Naive thymus-derived CD8-positive, alpha-beta T cell (primary cell): Measurements from ENCODE around the gene ZBTB26. TPM values are rescaled to one million over a fixed set of nuclear protein-coding genes. Genes with fewer than 3 reads are reported as not detected.

Experiments used
- ATAC-seq, 2 donors: fragments of 150-1000 bp; cut with Tn5 transposase in 1 of 2; sonication (Bioruptor Pico), chemical (Tn5 transposase) in 1 of 2; 1 replicate in 1 of 2; 2 replicates in 1 of 2; pipeline ENCODE4 v1.10.0; 2021; ENCODE audit warnings: mild to moderate bottlenecking in 2 of 2, moderate library complexity in 2 of 2
- POLR2A ChIA-PET: fragments of 350-600 bp; sonication (Branson Sonifier 250); formaldehyde crosslinking; loops from one replicate; lab custom pipeline; 2021; ENCODE audit warnings: antibody characterized with exemption; lab: Charles Lee
- DNase-seq, 10 donors: peaks; one replicate each; pipeline versions ENCODE4 v3.0.0 to v3.0.0-alpha.2; 2020 to 2022
- H3K27ac Mint-ChIP-seq, 10 donors: one replicate each; pipeline ENCODE4 v1.8.0; 2020 to 2022; ENCODE audit warnings: mild to moderate bottlenecking in 10 of 10, mixed read lengths in 10 of 10, moderate library complexity in 4 of 10, inconsistent platforms in 1 of 10
- H3K27me3 Mint-ChIP-seq, 5 donors: one replicate each; pipeline ENCODE4 v1.8.0; 2021 to 2022; ENCODE audit warnings: mixed read lengths in 5 of 5
- H3K36me3 Mint-ChIP-seq, 3 donors: one replicate each; pipeline ENCODE4 v1.8.0; 2020 to 2022; ENCODE audit warnings: mixed read lengths in 3 of 3, mild to moderate bottlenecking in 2 of 3, inconsistent platforms in 1 of 3
- H3K4me1 Mint-ChIP-seq, 4 donors: one replicate each; pipeline ENCODE4 v1.8.0; 2021 to 2022; ENCODE audit warnings: mixed read lengths in 4 of 4
- H3K4me3 Mint-ChIP-seq, 10 donors: one replicate each; pipeline ENCODE4 v1.8.0; 2020 to 2022; ENCODE audit warnings: mild to moderate bottlenecking in 10 of 10, mixed read lengths in 10 of 10, moderate library complexity in 6 of 10, inconsistent platforms in 1 of 10
- H3K9me3 Mint-ChIP-seq, 9 donors: one replicate each; pipeline ENCODE4 v1.8.0; 2020 to 2022; ENCODE audit warnings: mixed read lengths in 9 of 9, mild to moderate bottlenecking in 3 of 9, inconsistent platforms in 1 of 9, moderate library complexity in 1 of 9
- polyA plus RNA-seq, 3 donors: library from polyadenylated mRNA; unstranded; fragments of 300-500 nt; fragmentation: Illumina TruSeq; gene quantifications; one replicate each; pipeline ENCODE4 v1.2.3, GENCODE V29; 2021
- total RNA-seq, 8 experiments: library from RNA in 2 of 8; stranded (reverse) in 2 of 8; gene quantifications; one replicate each; pipeline ENCODE4 v1.2.3 and lab custom pipeline; 2021 to 2026

The ZBTB26 gene
- total and polyA plus RNA-seq, 5 experiments from 2014 or later = 0.57 to 10.4 (median 1.3) TPM

GRCh38 chr9:122944960-122945888 lies 13.9 kb upstream of the ZBTB26 start:
- DNase-seq = no peak
- no peaks in the 10 kb centered on the region for H3K9me3 Mint-ChIP-seq
- H3K27me3 Mint-ChIP-seq = no peaks in the 10 kb centered on the region
- H3K27ac Mint-ChIP-seq = peak overlapping the region in 2 of 10 donors; percentile 26 to 35
- POLR2A ChIA-PET = no interaction called here
- peaks cover 0 to 18% (median 1%) of the 10 kb centered on the region in 3 donors for H3K36me3 Mint-ChIP-seq
- no peak for ATAC-seq
- peaks cover 27 to 75% (median 60%) of the 10 kb centered on the region in 4 donors for H3K4me1 Mint-ChIP-seq
- H3K4me3 Mint-ChIP-seq = peak overlapping the region in 1 of 10 donors; percentile 12

GRCh38 chr9:122941582-122942234 lies 10.4 kb upstream of the ZBTB26 start:
- peak in 1 of 10 donors; percentile 3 for DNase-seq
- peaks cover 11 to 57% (median 38%) of the 10 kb centered on the region in 4 donors for H3K4me1 Mint-ChIP-seq

GRCh38 chr9:122940749-122941581 lies 9.7 kb upstream of the ZBTB26 start, which contains the start of gene RABGAP1:
TSS of gene RABGAP1 (plus strand) at chr9:122941020. CDS start at chr9:122957060, 16,040 bp downstream.
- POLR2A ChIA-PET = interaction anchor here (0.6 to 2.9 kb wide), 8 partner anchors 9 to 54 kb away, joined by 3 to 36 read pairs (median 4); partner anchors contain the start of genes RC3H2, ZBTB26 and ZBTB6
- peaks cover 11 to 51% (median 39%) of the 10 kb centered on the region in 4 donors for H3K4me1 Mint-ChIP-seq
- DNase-seq (peak; percentile 89 to 99 (median 96)), ATAC-seq (peak; percentile 97 to 98)
- no peaks in the 10 kb centered on the region for H3K27me3 Mint-ChIP-seq
- peak within 1 kb of the TSS; percentile 79 to 97 (median 94) for H3K27ac Mint-ChIP-seq
- no peaks in the 10 kb centered on the region for H3K9me3 Mint-ChIP-seq
- H3K4me3 Mint-ChIP-seq = peak within 1 kb of the TSS; percentile 90 to 97 (median 94)
- H3K36me3 Mint-ChIP-seq = peaks cover 0 to 37% (median 3%) of the 10 kb centered on the region in 3 donors

More at GRCh38 chr9:122941582-122942234, 10.4 kb upstream of the ZBTB26 start:
- ATAC-seq = no peak
- POLR2A ChIA-PET = interaction anchor here (0.6 to 2.9 kb wide), 6 partner anchors 10 to 55 kb away, joined by 3 to 36 read pairs (median 16); partner anchors contain the start of genes RC3H2, ZBTB26 and ZBTB6
- Mint-ChIP-seq H3K36me3 (peaks cover 0 to 31% (median 3%) of the 10 kb centered on the region in 3 donors), H3K27me3 (no peaks in the 10 kb centered on the region), H3K4me3 (peak overlapping the region; percentile 90 to 97 (median 94)), H3K9me3 (no peaks in the 10 kb centered on the region), H3K27ac (peak overlapping the region; percentile 79 to 97 (median 94))

GRCh38 chr9:122940454-122940748 lies 9.1 kb upstream of the ZBTB26 start:
- Mint-ChIP-seq H3K36me3 (peaks cover 0 to 37% (median 3%) of the 10 kb centered on the region in 3 donors), H3K27me3 (no peaks in the 10 kb centered on the region), H3K9me3 (no peaks in the 10 kb centered on the region), H3K27ac (peak overlapping the region; percentile 79 to 96 (median 92)), H3K4me1 (peaks cover 11 to 50% (median 38%) of the 10 kb centered on the region in 4 donors), H3K4me3 (peak overlapping the region; percentile 90 to 97 (median 94))
- ATAC-seq (no peak), DNase-seq (no peak)
- POLR2A ChIA-PET = interaction anchor here (0.6 to 2.9 kb wide), 7 partner anchors 9 to 36 kb away, joined by 3 to 36 read pairs (median 6); partner anchors contain the start of genes RC3H2, ZBTB26 and ZBTB6

- ATAC-seq = no peak
- POLR2A ChIA-PET = interaction anchor here (2.5 to 2.9 kb wide), 3 partner anchors 8 to 35 kb away, joined by 28 to 36 read pairs (median 33); partner anchors contain the start of genes RC3H2, ZBTB26 and ZBTB6
- Mint-ChIP-seq H3K27ac (peak overlapping the region in 6 of 10 donors; percentile 6 to 85 (median 36)), H3K4me3 (peak overlapping the region in 7 of 10 donors; percentile 27 to 76 (median 44)), H3K36me3 (peaks cover 0 to 30% (median 3%) of the 10 kb centered on the region in 3 donors), H3K9me3 (no peaks in the 10 kb centered on the region), H3K4me1 (peaks cover 13 to 51% (median 35%) of the 10 kb centered on the region in 4 donors), H3K27me3 (no peaks in the 10 kb centered on the region)
- no peak for DNase-seq
Observed at GRCh38 chr9:122939601-122940000, 8.3 kb upstream of the ZBTB26 start.

DNA sequence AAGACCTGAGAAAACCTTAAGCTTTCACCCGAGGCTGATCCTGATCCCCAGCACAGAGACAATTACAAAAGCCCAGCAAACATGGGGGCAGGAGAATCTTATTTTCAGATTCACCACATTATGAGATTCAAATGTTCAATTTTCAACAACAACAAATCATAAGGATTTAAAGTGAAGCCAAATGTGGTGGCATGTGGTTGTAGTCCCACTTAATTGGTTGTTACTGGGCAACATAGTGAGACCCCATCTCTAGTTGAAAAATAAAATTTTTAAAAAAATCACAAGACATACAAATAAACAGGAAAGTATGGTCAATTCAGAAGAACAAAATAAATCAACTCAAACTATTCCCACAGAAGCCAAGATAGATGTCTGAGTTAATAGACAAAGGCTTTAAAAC lies 5.6 kb upstream of the ZBTB26 start:
- H3K36me3 Mint-ChIP-seq = peaks cover 0 to 30% (median 3%) of the 10 kb centered on the region in 3 donors
- DNase-seq (no peak), ATAC-seq (no peak)
- H3K4me1 Mint-ChIP-seq = peaks cover 16 to 46% (median 35%) of the 10 kb centered on the region in 4 donors
- H3K9me3 Mint-ChIP-seq = no peaks in the 10 kb centered on the region
- no peak overlapping the region for H3K27ac Mint-ChIP-seq
- no peak overlapping the region for H3K4me3 Mint-ChIP-seq
- POLR2A ChIA-PET = no interaction called here
- H3K27me3 Mint-ChIP-seq = no peaks in the 10 kb centered on the region

GRCh38 chr9:122936464-122936863 lies 5.2 kb upstream of the ZBTB26 start:
- DNase-seq (no peak), ATAC-seq (no peak)
- POLR2A ChIA-PET = no interaction called here
- H3K27ac Mint-ChIP-seq = no peak overlapping the region
- no peaks in the 10 kb centered on the region for H3K9me3 Mint-ChIP-seq
- peaks cover 14 to 45% (median 32%) of the 10 kb centered on the region in 4 donors for H3K4me1 Mint-ChIP-seq
- H3K4me3 Mint-ChIP-seq = no peak overlapping the region
- peaks cover 0 to 30% (median 3%) of the 10 kb centered on the region in 3 donors for H3K36me3 Mint-ChIP-seq
- H3K27me3 Mint-ChIP-seq = no peaks in the 10 kb centered on the region

- Mint-ChIP-seq H3K27ac (peak overlapping the region in 1 of 10 donors; percentile 63), H3K9me3 (no peaks in the 10 kb centered on the region), H3K4me1 (peaks cover 10 to 31% (median 18%) of the 10 kb centered on the region in 4 donors), H3K36me3 (peaks cover 0 to under 1% (median 0%) of the 10 kb centered on the region in 3 donors), H3K27me3 (no peaks in the 10 kb centered on the region), H3K4me3 (no peak overlapping the region)
- POLR2A ChIA-PET = interaction anchor here (1.5 to 4.9 kb wide), 5 partner anchors 10 to 102 kb away, joined by 5 to 44 read pairs (median 33); partner anchors contain the start of genes PDCL, RABGAP1, RC3H2 and ZBTB6
- no peak for ATAC-seq
- peak in 2 of 10 donors; percentile 7 to 15 for DNase-seq
Observed at GRCh38 chr9:122930541-122931225, 629 bp downstream of the ZBTB26 start.

- DNase-seq (no peak), ATAC-seq (no peak)
- POLR2A ChIA-PET = interaction anchor here (1.9 to 4.9 kb wide), 2 partner anchors 11 to 16 kb away, joined by 6 to 38 read pairs; partner anchors contain the start of genes RABGAP1 and ZBTB6
- H3K4me3 Mint-ChIP-seq = no peak overlapping the region
- H3K36me3 Mint-ChIP-seq = peaks cover 0 to 2% (median 0%) of the 10 kb centered on the region in 3 donors
- H3K4me1 Mint-ChIP-seq = peaks cover 9 to 27% (median 15%) of the 10 kb centered on the region in 4 donors
- H3K27ac Mint-ChIP-seq = no peak overlapping the region
- H3K27me3 Mint-ChIP-seq = no peaks in the 10 kb centered on the region
- H3K9me3 Mint-ChIP-seq = no peaks in the 10 kb centered on the region
Observed at GRCh38 chr9:122929796-122930354, 1.4 kb downstream of the ZBTB26 start.

DNA sequence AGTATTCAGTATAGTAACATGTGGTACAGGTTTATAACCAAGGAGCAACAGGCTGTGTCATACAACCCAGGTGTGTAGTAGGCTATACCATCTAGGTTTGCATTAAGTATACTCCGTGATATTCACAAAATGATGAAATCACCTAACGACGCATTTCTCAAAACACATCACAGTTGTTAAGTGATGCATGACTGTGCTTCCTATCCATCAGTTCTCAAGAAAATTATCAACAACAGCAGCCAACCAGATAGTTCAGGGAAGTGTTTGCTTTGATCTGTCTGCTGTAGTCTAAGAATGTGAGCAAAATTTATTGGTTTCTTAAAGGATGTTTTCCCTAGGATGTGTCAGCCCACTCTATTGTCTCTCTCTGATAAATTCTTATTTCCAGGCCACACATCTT lies 7.4 kb downstream of the ZBTB26 start:
- no peak overlapping the region for H3K27ac Mint-ChIP-seq
- peaks cover 0 to 41% (median under 1%) of the 10 kb centered on the region in 3 donors for H3K36me3 Mint-ChIP-seq
- H3K9me3 Mint-ChIP-seq = no peaks in the 10 kb centered on the region
- H3K27me3 Mint-ChIP-seq = no peaks in the 10 kb centered on the region
- POLR2A ChIA-PET = interaction anchor here (0.7 kb wide), 1 partner anchor 105 kb away, joined by 3 read pairs; no protein-coding TSS in a partner anchor
- H3K4me1 Mint-ChIP-seq = peaks cover 5 to 14% (median 8%) of the 10 kb centered on the region in 4 donors
- H3K4me3 Mint-ChIP-seq = no peak overlapping the region
- DNase-seq (no peak), ATAC-seq (no peak)
